GM04503 (cell line): ENCODE measurements around the gene TFCP2.
A peak's percentile ranks its signal among the peaks of the same experiment; 100 is the strongest.

ENCODE experiments used
- DNase-seq: peaks from one replicate; pipeline ENCODE4 v3.0.0-alpha.2; 2012; ENCODE audit warnings: low read depth

Gene TFCP2

GRCh38 chr12:51197736-51198567, 25.0 kb upstream of the TFCP2 start:
- DNase-seq: no peak

GRCh38 chr12:51196547-51196946, 23.6 kb upstream of the TFCP2 start:
- DNase-seq: no peak

GRCh38 chr12:51195841-51196240, 22.9 kb upstream of the TFCP2 start:
- no peak for DNase-seq

GRCh38 chr12:51192284-51192671, 19.3 kb upstream of the TFCP2 start:
- DNase-seq: no peak

- no peak for DNase-seq
Measured at GRCh38 chr12:51191516-51192283, 18.8 kb upstream of the TFCP2 start.

- DNase-seq: no peak
Measured at GRCh38 chr12:51190820-51191219, 17.9 kb upstream of the TFCP2 start.

- no peak for DNase-seq
Measured at GRCh38 chr12:51189790-51190355, 16.9 kb upstream of the TFCP2 start.

- DNase-seq: no peak
Measured at GRCh38 chr12:51188359-51189051, 15.6 kb upstream of the TFCP2 start.

- DNase-seq: no peak
Measured at GRCh38 chr12:51187370-51187987, 14.5 kb upstream of the TFCP2 start.

- DNase-seq: no peak
Measured at GRCh38 chr12:51186465-51187085, 13.6 kb upstream of the TFCP2 start.

GRCh38 chr12:51185171-51185717, 12.3 kb upstream of the TFCP2 start:
- no peak for DNase-seq

GRCh38 chr12:51183816-51184215, 10.9 kb upstream of the TFCP2 start:
- peak; percentile 1 for DNase-seq

- no peak for DNase-seq
Measured at GRCh38 chr12:51183349-51183748, 10.4 kb upstream of the TFCP2 start.

GRCh38 chr12:51181558-51181957, 8.6 kb upstream of the TFCP2 start:
- DNase-seq: no peak

GRCh38 chr12:51177897-51178296, 5.0 kb upstream of the TFCP2 start:
- no peak for DNase-seq

GRCh38 chr12:51174501-51174900, 1.6 kb upstream of the TFCP2 start:
- no peak for DNase-seq

- DNase-seq: peak; percentile 8
Measured at GRCh38 chr12:51171884-51172514, 936 bp downstream of the TFCP2 start.

GRCh38 chr12:51163795-51164194, 9.1 kb downstream of the TFCP2 start:
- DNase-seq: no peak

- no peak for DNase-seq
Measured at GRCh38 chr12:51162217-51162616, 10.7 kb downstream of the TFCP2 start.

GRCh38 chr12:51160814-51161459, 12.0 kb downstream of the TFCP2 start:
- peak; percentile 5 for DNase-seq
